K562 (cell line): ENCODE results near the gene DTNB.

ENCODE experiments used
- FOXK2 ChIP-seq, 2 experiments: fragments of 450-650 bp; IDR thresholded peaks in 1 of 2; conservative IDR thresholded peaks in 1 of 2; 2 replicates each; pipeline ENCODE4 v1.6.1; 2016; ENCODE audit warnings: low read depth in 2 of 2, mild to moderate bottlenecking in 1 of 2
- NR4A1 ChIP-seq, 2 experiments: fragments of 250-450 bp in 1 of 2; fragments of 450-650 bp in 1 of 2; sonication (Bioruptor Pico) in 1 of 2; IDR thresholded peaks; 2 replicates each; pipeline versions ENCODE4 v1.4.0 to v1.6.1; 2016 to 2020; ENCODE audit warnings: mild to moderate bottlenecking in 2 of 2, missing compliant biosample characterization in 1 of 2, missing genetic modification characterization in 1 of 2, moderate library complexity in 1 of 2
- RFX5 ChIP-seq: IDR thresholded peaks from 2 replicates; pipeline ENCODE4 v1.6.1; 2011; ENCODE audit warnings: low read depth, mild to moderate bottlenecking, improper control_type of control experiment, low read length
- TF ChIP-seq, protein P1 (sequence below): conservative IDR thresholded peaks from 2 replicates; pipeline ENCODE4 v1.6.1; 2011; ENCODE audit warnings: low read depth, mild to moderate bottlenecking, low read length; ENCODE audit not compliant: control insufficient read depth
- TF ChIP-seq, protein P2 (sequence below), 3 experiments: IDR thresholded peaks in 2 of 3; conservative IDR thresholded peaks in 1 of 3; 2 replicates each; pipeline ENCODE4 v1.5.1; 2011 to 2012; ENCODE audit warnings: low read length in 3 of 3, mild to moderate bottlenecking in 3 of 3, control low read depth in 2 of 3, improper control_type of control experiment in 1 of 3, inconsistent platforms in 1 of 3, low read depth in 1 of 3, mixed read lengths in 1 of 3, moderate library complexity in 1 of 3; ENCODE audit not compliant: insufficient read depth in 2 of 3

DNA sequence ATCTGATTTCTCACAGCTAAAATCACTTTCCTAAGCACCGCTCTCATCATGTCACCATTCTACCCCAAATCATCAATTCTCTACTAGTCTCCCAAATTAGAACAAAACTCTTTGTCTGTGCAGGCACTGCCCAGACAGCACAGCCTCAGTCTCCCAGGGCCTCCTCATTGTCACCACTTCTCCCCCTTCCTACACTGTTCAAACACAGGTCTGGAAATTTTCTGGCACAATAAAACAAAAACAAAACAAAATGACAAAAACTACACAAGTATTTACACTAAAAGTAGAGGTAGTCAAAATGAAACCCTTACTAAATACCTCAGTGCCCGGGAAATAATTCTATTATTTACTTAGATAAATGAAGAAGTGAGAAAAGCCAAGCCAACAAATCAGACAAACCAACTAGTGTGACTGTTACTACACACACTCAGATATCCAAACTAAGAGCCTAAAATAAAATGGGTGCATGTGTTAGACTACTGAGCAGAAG, 175.4 kb downstream of the DTNB start:
- TF ChIP-seq, protein P1, sequence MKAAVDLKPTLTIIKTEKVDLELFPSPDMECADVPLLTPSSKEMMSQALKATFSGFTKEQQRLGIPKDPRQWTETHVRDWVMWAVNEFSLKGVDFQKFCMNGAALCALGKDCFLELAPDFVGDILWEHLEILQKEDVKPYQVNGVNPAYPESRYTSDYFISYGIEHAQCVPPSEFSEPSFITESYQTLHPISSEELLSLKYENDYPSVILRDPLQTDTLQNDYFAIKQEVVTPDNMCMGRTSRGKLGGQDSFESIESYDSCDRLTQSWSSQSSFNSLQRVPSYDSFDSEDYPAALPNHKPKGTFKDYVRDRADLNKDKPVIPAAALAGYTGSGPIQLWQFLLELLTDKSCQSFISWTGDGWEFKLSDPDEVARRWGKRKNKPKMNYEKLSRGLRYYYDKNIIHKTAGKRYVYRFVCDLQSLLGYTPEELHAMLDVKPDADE: no peak
- TF ChIP-seq FOXK2 (conservative IDR thresholded peaks at IDR 0.05 in 1 of 2, IDR thresholded peaks at IDR 0.05 in 1 of 2; ENCODE audit: low read depth in 2 of 2) (no peak), RFX5 (no peak), NR4A1 (CRISPR knock-in tag; IDR thresholded peaks at IDR 0.05) (no peak), NR4A1 (tag; IDR thresholded peaks at IDR 0.05) (no peak)
- TF ChIP-seq, protein P2, sequence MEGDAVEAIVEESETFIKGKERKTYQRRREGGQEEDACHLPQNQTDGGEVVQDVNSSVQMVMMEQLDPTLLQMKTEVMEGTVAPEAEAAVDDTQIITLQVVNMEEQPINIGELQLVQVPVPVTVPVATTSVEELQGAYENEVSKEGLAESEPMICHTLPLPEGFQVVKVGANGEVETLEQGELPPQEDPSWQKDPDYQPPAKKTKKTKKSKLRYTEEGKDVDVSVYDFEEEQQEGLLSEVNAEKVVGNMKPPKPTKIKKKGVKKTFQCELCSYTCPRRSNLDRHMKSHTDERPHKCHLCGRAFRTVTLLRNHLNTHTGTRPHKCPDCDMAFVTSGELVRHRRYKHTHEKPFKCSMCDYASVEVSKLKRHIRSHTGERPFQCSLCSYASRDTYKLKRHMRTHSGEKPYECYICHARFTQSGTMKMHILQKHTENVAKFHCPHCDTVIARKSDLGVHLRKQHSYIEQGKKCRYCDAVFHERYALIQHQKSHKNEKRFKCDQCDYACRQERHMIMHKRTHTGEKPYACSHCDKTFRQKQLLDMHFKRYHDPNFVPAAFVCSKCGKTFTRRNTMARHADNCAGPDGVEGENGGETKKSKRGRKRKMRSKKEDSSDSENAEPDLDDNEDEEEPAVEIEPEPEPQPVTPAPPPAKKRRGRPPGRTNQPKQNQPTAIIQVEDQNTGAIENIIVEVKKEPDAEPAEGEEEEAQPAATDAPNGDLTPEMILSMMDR (IDR thresholded peaks at IDR 0.05 in 2 of 3, conservative IDR thresholded peaks at IDR 0.05 in 1 of 3; ENCODE audit: insufficient read depth in 2 of 3, low read depth in 1 of 3, low read length in 3 of 3): no peak
